K562 (cell line): ENCODE measurements around the gene HLA-DRB5. TPM values are rescaled to one million over a fixed set of nuclear protein-coding genes. Genes with fewer than 3 reads are reported as not detected.
"Not testable (repeated sequence)": the region's sequence is repeated elsewhere in the genome, so short reads cannot be mapped to it uniquely, and the experiment has no call there.

Source experiments
- ATAC-seq: fragments of 200-7000 bp; cut with Tn5 transposase; 3 replicates; pipeline ENCODE4 v1.9.1; 2020; ENCODE audit warnings: moderate library complexity
- BruUV-seq: library from RNA; stranded (reverse); fragments of 400-500 nt; replicated peaks from 2 replicates; lab custom pipeline; 2021; lab: Mats Ljungman, UMichigan
- CTCF ChIA-PET: fragments of 300-600 bp; formaldehyde crosslinking; extraction: SDS; loops from one replicate; lab custom pipeline; 2021; ENCODE audit warnings: low intra/inter-chr PET ratio; lab: Yijun Ruan, JAX
- POLR2A ChIA-PET: fragments of 300-600, 350-650 bp; sonication (Branson Sonifier 250); formaldehyde crosslinking; extraction: SDS; loops from one replicate; lab custom pipeline; 2021; ENCODE audit warnings: antibody characterized with exemption, inconsistent platforms; lab: Yijun Ruan, JAX
- DNase-seq, 4 experiments: peaks; one replicate each; pipeline versions ENCODE4 v3.0.0 to v3.0.0-alpha.2; 2011 to 2018; ENCODE audit warnings: low spot score in 3 of 4, mixed read lengths in 3 of 4; ENCODE audit errors: extremely low read depth in 1 of 4
- FAIRE-seq: peaks from 2 replicates; lab custom pipeline; 2011; peaks lifted over from hg19 to GRCh38; lab: Jason Lieb, UNC
- H2AFZ ChIP-seq: 2 replicates; pipeline ENCODE4 v1.6.0; 2011; ENCODE audit warnings: low read depth, low read length, control low read depth, inconsistent platforms
- H3K27ac ChIP-seq: fragments of 200-600 bp; 3 replicates; pipeline ENCODE4 v1.8.0; 2011; ENCODE audit warnings: low read depth, mild to moderate bottlenecking, control low read depth, inconsistent platforms, low read length, moderate library complexity, mixed read lengths; ENCODE audit errors: extremely low read depth
- H3K27me3 ChIP-seq, 2 experiments: fragments of 300-600 bp in 1 of 2; 2 replicates in 1 of 2; 3 replicates in 1 of 2; pipeline versions ENCODE4 v1.6.0 to v1.8.0; 2011; ENCODE audit warnings: inconsistent platforms in 2 of 2, low read length in 2 of 2, mild to moderate bottlenecking in 1 of 2, mixed read lengths in 1 of 2, moderate library complexity in 1 of 2; ENCODE audit not compliant: control insufficient read depth in 2 of 2, insufficient read depth in 2 of 2
- H3K36me3 ChIP-seq: fragments of 300-600 bp; 3 replicates; pipeline ENCODE4 v1.8.0; 2011; ENCODE audit warnings: mild to moderate bottlenecking, low read length, inconsistent platforms; ENCODE audit not compliant: control insufficient read depth, insufficient read depth
- H3K4me1 ChIP-seq, 2 experiments: fragments of 200-600 bp in 1 of 2; replicated peaks in 1 of 2; 2 replicates in 1 of 2; 3 replicates in 1 of 2; pipeline versions ENCODE4 v1.5.1 to v1.8.0; 2011; ENCODE audit warnings: inconsistent platforms in 2 of 2, low read length in 2 of 2, mild to moderate bottlenecking in 1 of 2, mixed read lengths in 1 of 2, moderate library complexity in 1 of 2; ENCODE audit not compliant: control insufficient read depth in 2 of 2, insufficient read depth in 2 of 2
- H3K4me2 ChIP-seq: 2 replicates; pipeline ENCODE4 v1.6.1; 2011; ENCODE audit warnings: low read length, control low read depth, inconsistent platforms, mixed read lengths; ENCODE audit not compliant: insufficient read depth
- H3K4me3 ChIP-seq: fragments of 200-600 bp; sonication (generic), shearing (Covaris generic); 2 replicates; pipeline ENCODE4 v1.5.1; 2016; ENCODE audit warnings: control low read depth, inconsistent platforms
- H3K79me2 ChIP-seq: fragments of 200-600 bp; 3 replicates; pipeline ENCODE4 v1.8.0; 2011; ENCODE audit warnings: low read length, inconsistent platforms; ENCODE audit not compliant: control insufficient read depth, insufficient read depth
- H3K9ac ChIP-seq, 2 experiments: 2 replicates each; pipeline versions ENCODE4 v1.6.0 to v1.6.1; 2011; ENCODE audit warnings: low read depth in 2 of 2, low read length in 2 of 2, control low read depth in 1 of 2, inconsistent platforms in 1 of 2, mild to moderate bottlenecking in 1 of 2, mixed read lengths in 1 of 2; ENCODE audit not compliant: insufficient read depth in 1 of 2
- H3K9me1 ChIP-seq: one replicate; pipeline ENCODE4 v1.6.0; 2011; ENCODE audit warnings: inconsistent platforms, mild to moderate bottlenecking, low read length, moderate library complexity; ENCODE audit not compliant: control insufficient read depth, insufficient read depth
- H3K9me3 ChIP-seq: replicated peaks from 2 replicates; pipeline ENCODE4 v1.5.1; 2011; ENCODE audit warnings: low read depth, low read length, inconsistent platforms; ENCODE audit not compliant: control insufficient read depth, insufficient read depth
- H4K20me1 ChIP-seq: replicated peaks from 2 replicates; pipeline ENCODE4 v1.6.1; 2011; ENCODE audit warnings: low read length, inconsistent platforms, mixed read lengths; ENCODE audit not compliant: control insufficient read depth, insufficient read depth
- CTCFL ChIP-seq: IDR thresholded peaks from 2 replicates; pipeline ENCODE4 v1.6.1; 2011; ENCODE audit warnings: borderline replicate concordance, low read depth, mild to moderate bottlenecking, moderate library complexity, low read length; ENCODE audit not compliant: insufficient read depth, poor library complexity, severe bottlenecking
- MAFK ChIP-seq: IDR thresholded peaks from 2 replicates; pipeline ENCODE4 v1.6.1; 2011; ENCODE audit warnings: low read length, improper control_type of control experiment
- WGBS: fragments of 100-300 bp; shearing (Covaris generic); methylation state at CpG from one replicate; pipeline ENCODE4 v1.1.6; 2016; ENCODE audit warnings: low coverage, mixed read lengths; ENCODE audit not compliant: insufficient coverage; ENCODE audit errors: missing lambda C conversion rate; 5-methylcytosine and 5-hydroxymethylcytosine counted together
- in situ Hi-C: fragments of 300-500 bp; cut with MboI; formaldehyde crosslinking; loops from 4 replicates; pipeline ENCODE4 v1.15.0; 2018; ENCODE audit warnings: inconsistent platforms, mixed read lengths
- intact Hi-C: fragments of 100-400 bp; cut with micrococcal nuclease; formaldehyde crosslinking; loops from 2 replicates; pipeline ENCODE4 v1.14.2; 2022
- polyA plus RNA-seq, 8 experiments: library from polyadenylated mRNA; depleted of rRNA in 4 of 8; stranded (reverse) in 5 of 8; unstranded in 3 of 8; fragments of >200 nt; fragmentation: Nextera tagmentation in 2 of 8; fragmentation: Illumina TruSeq in 1 of 8; extraction: Ambion mirVana in 2 of 8; extraction: Trizol in 1 of 8; gene quantifications; 2 replicates each; pipeline versions ENCODE4 v1.2.1 to v1.2.3, GENCODE V29; 2011 to 2014; ENCODE audit warnings: inconsistent platforms in 1 of 8, missing spikeins in 1 of 8
- total RNA-seq, 7 experiments: library from RNA; depleted of rRNA in 6 of 7; stranded (reverse); fragments of >200 nt in 6 of 7; fragmentation: Illumina TruSeq in 2 of 7; extraction: Trizol in 2 of 7; gene quantifications; 2 replicates each; pipeline versions ENCODE4 v1.2.1 to v1.2.3, GENCODE V29; 2011 to 2021; ENCODE audit warnings: low replicate concordance in 1 of 7

The HLA-DRB5 gene
- total and polyA plus RNA-seq, 9 of the 15 experiments (the other 6 are each of a cell fraction or from before 2014, with no cell fraction given), result not detected

GRCh38 chr6:32578962-32579361 is 48.9 kb upstream of the HLA-DRB5 start:
- ATAC-seq, result no peak
- intact Hi-C loops, result loop anchor here (10.0 kb wide), 1 partner anchor 94 kb away; no protein-coding TSS in a partner anchor
- 0% methylated on average over 3 of the region's 3 CpGs for WGBS
- H3K4me3 ChIP-seq, result no peak overlapping the region
- no peak overlapping the region for H3K4me2 ChIP-seq
- ChIA-PET POLR2A (interaction anchor here (1.3 kb wide), 1 partner anchor 26 kb away, joined by 3 read pairs; no protein-coding TSS in a partner anchor), CTCF (no interaction called here)
- no peak overlapping the region for H3K27ac ChIP-seq
- no peaks in the 10 kb centered on the region for H3K9me3 ChIP-seq
- TF ChIP-seq MAFK (no peak), CTCFL (no peak)
- no peak for DNase-seq
- no peaks in the 10 kb centered on the region for H3K79me2 ChIP-seq
- no peak overlapping the region for H2AFZ ChIP-seq
- H3K36me3 ChIP-seq, result no peaks in the 10 kb centered on the region
- FAIRE-seq, result no peak
- H3K27me3 ChIP-seq, result no peaks in the 10 kb centered on the region
- no TSS peak for BruUV-seq
- in situ Hi-C loops, result no loop called here
- no peaks in the 10 kb centered on the region for H3K4me1 ChIP-seq
- no peaks in the 10 kb centered on the region for H4K20me1 ChIP-seq
- H3K9ac ChIP-seq, result no peak overlapping the region
- no peaks in the 10 kb centered on the region for H3K9me1 ChIP-seq

GRCh38 chr6:32577493-32577892 is 47.4 kb upstream of the HLA-DRB5 start:
- intact Hi-C loops, result loop anchor here (10.0 kb wide), 1 partner anchor 93 kb away; no protein-coding TSS in a partner anchor
- H3K36me3 ChIP-seq, H3K9me3 ChIP-seq, ATAC-seq, H3K4me2 ChIP-seq, H3K4me3 ChIP-seq, in situ Hi-C loops, H3K27me3 ChIP-seq, BruUV-seq, POLR2A ChIA-PET, FAIRE-seq, H4K20me1 ChIP-seq, DNase-seq, H3K9ac ChIP-seq, H2AFZ ChIP-seq, H3K79me2 ChIP-seq, H3K27ac ChIP-seq, H3K9me1 ChIP-seq, H3K4me1 ChIP-seq: not testable (repeated sequence)
- CTCF ChIA-PET, result interaction anchor here (0.7 kb wide), 1 partner anchor 290 kb away, joined by 3 read pairs; no protein-coding TSS in a partner anchor
- WGBS, result 0% methylated on average over 5 of the region's 5 CpGs
